Osteocyte (in vitro differentiated cells): ENCODE results near the gene REEP2. TPM values are rescaled to one million over a fixed set of nuclear protein-coding genes. Genes with fewer than 3 reads are reported as not detected.

Experiments
- DNase-seq: peaks from one replicate; pipeline ENCODE4 v3.0.0; 2021; ENCODE audit warnings: mixed read lengths; ENCODE audit not compliant: unreplicated experiment; ENCODE audit errors: extremely low spot score
- H3K27ac Mint-ChIP-seq: one replicate; pipeline ENCODE4 v1.8.0; 2021; ENCODE audit warnings: mild to moderate bottlenecking, mixed read lengths; ENCODE audit not compliant: unreplicated experiment
- H3K27me3 Mint-ChIP-seq: one replicate; pipeline ENCODE4 v1.8.0; 2021; ENCODE audit warnings: mixed read lengths; ENCODE audit not compliant: unreplicated experiment
- H3K36me3 Mint-ChIP-seq: one replicate; pipeline ENCODE4 v1.8.0; 2021; ENCODE audit warnings: mixed read lengths; ENCODE audit not compliant: unreplicated experiment
- H3K4me1 Mint-ChIP-seq: one replicate; pipeline ENCODE4 v1.8.0; 2021; ENCODE audit warnings: mixed read lengths; ENCODE audit not compliant: unreplicated experiment
- H3K4me3 Mint-ChIP-seq: one replicate; pipeline ENCODE4 v1.8.0; 2021; ENCODE audit warnings: mild to moderate bottlenecking, moderate library complexity, mixed read lengths; ENCODE audit not compliant: unreplicated experiment
- H3K9me3 Mint-ChIP-seq: one replicate; pipeline ENCODE4 v1.8.0; 2021; ENCODE audit warnings: mixed read lengths; ENCODE audit not compliant: unreplicated experiment
- total RNA-seq: library from RNA; stranded (reverse); gene quantifications from 2 replicates; pipeline ENCODE4 v1.2.1, GENCODE V29; 2021
- TF ChIP-seq, protein P1 (sequence below): fragments of 200-600 bp; sonication (generic); IDR thresholded peaks from 2 replicates; pipeline ENCODE4 v1.5.0; 2021; ENCODE audit warnings: antibody characterized with exemption, mild to moderate bottlenecking, moderate library complexity

REEP2 gene
- total RNA-seq, 1 donor from 2014 or later = 18.3 TPM

DNA sequence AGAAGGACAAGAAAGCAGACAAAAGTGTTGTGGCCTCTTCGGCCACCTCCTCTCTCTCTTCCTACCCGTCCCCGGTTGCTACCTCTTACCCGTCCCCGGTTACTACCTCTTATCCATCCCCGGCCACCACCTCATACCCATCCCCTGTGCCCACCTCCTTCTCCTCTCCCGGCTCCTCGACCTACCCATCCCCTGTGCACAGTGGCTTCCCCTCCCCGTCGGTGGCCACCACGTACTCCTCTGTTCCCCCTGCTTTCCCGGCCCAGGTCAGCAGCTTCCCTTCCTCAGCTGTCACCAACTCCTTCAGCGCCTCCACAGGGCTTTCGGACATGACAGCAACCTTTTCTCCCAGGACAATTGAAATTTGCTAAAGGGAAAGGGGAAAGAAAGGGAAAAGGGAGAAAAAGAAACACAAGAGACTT, 28.9 kb downstream of the REEP2 start:
- Mint-ChIP-seq H3K27ac (peak overlapping the region; percentile 79), H3K9me3 (no peaks in the 10 kb centered on the region), H3K36me3 (peaks cover 25% of the 10 kb centered on the region), H3K27me3 (no peaks in the 10 kb centered on the region), H3K4me1 (peaks cover 30% of the 10 kb centered on the region), H3K4me3 (peak overlapping the region; percentile 83)
- DNase-seq = no peak
- TF ChIP-seq, protein P1, sequence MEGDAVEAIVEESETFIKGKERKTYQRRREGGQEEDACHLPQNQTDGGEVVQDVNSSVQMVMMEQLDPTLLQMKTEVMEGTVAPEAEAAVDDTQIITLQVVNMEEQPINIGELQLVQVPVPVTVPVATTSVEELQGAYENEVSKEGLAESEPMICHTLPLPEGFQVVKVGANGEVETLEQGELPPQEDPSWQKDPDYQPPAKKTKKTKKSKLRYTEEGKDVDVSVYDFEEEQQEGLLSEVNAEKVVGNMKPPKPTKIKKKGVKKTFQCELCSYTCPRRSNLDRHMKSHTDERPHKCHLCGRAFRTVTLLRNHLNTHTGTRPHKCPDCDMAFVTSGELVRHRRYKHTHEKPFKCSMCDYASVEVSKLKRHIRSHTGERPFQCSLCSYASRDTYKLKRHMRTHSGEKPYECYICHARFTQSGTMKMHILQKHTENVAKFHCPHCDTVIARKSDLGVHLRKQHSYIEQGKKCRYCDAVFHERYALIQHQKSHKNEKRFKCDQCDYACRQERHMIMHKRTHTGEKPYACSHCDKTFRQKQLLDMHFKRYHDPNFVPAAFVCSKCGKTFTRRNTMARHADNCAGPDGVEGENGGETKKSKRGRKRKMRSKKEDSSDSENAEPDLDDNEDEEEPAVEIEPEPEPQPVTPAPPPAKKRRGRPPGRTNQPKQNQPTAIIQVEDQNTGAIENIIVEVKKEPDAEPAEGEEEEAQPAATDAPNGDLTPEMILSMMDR = no peak

DNA sequence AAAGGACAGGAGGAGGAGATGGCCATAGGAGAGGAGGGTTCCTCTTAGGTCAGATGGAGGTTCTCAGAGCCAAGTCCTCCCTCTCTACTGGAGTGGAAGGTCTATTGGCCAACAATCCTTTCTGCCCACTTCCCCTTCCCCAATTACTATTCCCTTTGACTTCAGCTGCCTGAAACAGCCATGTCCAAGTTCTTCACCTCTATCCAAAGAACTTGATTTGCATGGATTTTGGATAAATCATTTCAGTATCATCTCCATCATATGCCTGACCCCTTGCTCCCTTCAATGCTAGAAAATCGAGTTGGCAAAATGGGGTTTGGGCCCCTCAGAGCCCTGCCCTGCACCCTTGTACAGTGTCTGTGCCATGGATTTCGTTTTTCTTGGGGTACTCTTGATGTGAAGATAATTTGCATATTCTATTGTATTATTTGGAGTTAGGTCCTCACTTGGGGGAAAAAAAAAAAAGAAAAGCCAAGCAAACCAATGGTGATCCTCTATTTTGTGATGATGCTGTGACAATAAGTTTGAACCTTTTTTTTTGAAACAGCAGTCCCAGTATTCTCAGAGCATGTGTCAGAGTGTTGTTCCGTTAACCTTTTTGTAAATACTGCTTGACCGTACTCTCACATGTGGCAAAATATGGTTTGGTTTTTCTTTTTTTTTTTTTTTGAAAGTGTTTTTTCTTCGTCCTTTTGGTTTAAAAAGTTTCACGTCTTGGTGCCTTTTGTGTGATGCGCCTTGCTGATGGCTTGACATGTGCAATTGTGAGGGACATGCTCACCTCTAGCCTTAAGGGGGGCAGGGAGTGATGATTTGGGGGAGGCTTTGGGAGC, 29.5 kb downstream of the REEP2 start:
- Mint-ChIP-seq H3K36me3 (peaks cover 25% of the 10 kb centered on the region), H3K4me3 (peak overlapping the region; percentile 83), H3K4me1 (peaks cover 28% of the 10 kb centered on the region), H3K27me3 (no peaks in the 10 kb centered on the region), H3K27ac (peak overlapping the region; percentile 79), H3K9me3 (no peaks in the 10 kb centered on the region)
- TF ChIP-seq, protein P1 = no peak
- DNase-seq = no peak

DNA sequence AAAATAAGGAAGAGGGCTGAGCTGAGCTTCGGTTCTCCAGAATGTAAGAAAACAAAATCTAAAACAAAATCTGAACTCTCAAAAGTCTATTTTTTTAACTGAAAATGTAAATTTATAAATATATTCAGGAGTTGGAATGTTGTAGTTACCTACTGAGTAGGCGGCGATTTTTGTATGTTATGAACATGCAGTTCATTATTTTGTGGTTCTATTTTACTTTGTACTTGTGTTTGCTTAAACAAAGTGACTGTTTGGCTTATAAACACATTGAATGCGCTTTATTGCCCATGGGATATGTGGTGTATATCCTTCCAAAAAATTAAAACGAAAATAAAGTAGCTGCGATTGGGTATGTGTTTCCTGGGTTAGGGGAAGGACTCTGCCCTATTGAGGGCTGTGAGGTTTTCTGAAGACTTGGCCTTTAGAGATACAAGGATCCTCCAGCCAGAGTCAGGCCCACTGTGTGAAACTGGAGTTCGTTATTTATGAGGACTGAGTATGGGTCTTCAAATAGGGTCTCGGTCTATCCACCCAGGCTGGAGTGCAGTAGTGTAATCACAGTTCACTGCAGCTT, 30.2 kb downstream of the REEP2 start:
- TF ChIP-seq, protein P1 = no peak
- H3K27ac Mint-ChIP-seq = peak overlapping the region; percentile 79
- H3K4me3 Mint-ChIP-seq = peak overlapping the region; percentile 83
- H3K9me3 Mint-ChIP-seq = no peaks in the 10 kb centered on the region
- DNase-seq = no peak
- peaks cover 25% of the 10 kb centered on the region for H3K36me3 Mint-ChIP-seq
- H3K27me3 Mint-ChIP-seq = peaks cover 2% of the 10 kb centered on the region
- H3K4me1 Mint-ChIP-seq = peaks cover 25% of the 10 kb centered on the region

DNA sequence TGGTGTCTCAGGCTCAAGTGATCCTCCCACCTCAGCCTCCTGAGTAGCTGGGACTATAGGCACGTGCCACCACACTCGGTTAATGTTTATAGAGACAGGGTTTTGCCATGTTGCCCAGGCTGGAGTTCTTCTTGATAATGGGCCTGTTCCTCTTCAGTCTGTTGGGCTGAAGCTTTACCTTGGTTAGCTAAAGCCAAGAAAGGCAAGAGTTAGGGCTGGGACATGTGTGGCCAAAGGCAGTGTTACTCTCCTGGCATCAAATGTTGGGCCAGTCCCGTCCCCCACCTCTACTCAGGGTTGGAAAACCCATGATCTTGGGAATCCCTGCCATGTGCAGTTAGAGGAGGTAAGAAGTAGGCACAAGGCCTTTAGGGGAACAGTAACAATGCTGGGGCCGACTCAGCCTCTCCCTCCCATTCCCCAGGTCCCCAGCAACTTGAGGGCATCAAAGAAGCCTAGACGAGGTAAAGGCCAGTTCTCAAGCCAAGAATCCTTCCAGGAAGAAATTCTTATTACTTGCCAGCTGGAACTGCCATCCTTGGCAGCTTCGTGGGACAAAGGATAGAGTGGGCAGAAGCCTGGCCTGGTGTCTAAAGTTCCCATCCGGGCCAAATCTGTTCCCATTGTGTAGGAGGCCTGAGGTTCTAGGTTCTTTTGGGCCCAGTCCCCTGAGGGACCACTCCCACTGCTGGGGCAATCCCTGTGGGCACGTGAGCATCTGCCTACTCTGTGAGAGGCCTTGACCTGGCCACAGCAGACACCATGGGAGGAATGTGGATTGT, 30.9 kb downstream of the REEP2 start:
- Mint-ChIP-seq H3K27me3 (peaks cover 4% of the 10 kb centered on the region), H3K9me3 (no peaks in the 10 kb centered on the region), H3K4me1 (peaks cover 25% of the 10 kb centered on the region), H3K36me3 (peaks cover 25% of the 10 kb centered on the region), H3K4me3 (no peak overlapping the region), H3K27ac (peak overlapping the region; percentile 79)
- TF ChIP-seq, protein P1 = no peak
- peak; percentile 94 for DNase-seq
